NCI-H1694 treated with DMSO at 0.1 percent for 48 hours (cell line): ENCODE measurements around the gene LHB.
A peak's percentile ranks its signal among the peaks of the same experiment; 100 is the strongest.

Source experiments
- DNase-seq: peaks from one replicate; lab custom pipeline; 2025; lab: John Stamatoyannopoulos, UW

Gene LHB

DNA sequence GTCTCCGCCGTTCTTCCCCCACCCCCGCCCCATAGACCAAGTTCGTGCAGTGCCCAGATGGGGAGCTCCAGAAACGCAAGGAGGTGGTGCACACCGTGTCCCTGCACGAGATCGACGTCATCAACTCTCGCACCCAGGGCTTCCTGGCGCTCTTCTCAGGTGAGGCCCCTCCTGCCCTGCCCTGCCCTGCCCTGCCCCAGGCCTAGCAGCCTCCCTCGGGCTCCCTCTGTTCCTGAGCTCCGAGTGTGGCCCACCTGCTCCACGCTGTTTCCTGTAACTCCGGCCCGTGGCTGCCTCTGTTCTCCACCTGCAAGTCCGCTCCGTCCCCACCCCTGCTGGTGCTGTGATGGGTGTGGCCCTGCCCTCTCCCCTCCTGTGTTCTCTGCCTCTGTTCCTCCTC lies 6.4 kb downstream of the LHB start:
- DNase-seq, result no peak

DNA sequence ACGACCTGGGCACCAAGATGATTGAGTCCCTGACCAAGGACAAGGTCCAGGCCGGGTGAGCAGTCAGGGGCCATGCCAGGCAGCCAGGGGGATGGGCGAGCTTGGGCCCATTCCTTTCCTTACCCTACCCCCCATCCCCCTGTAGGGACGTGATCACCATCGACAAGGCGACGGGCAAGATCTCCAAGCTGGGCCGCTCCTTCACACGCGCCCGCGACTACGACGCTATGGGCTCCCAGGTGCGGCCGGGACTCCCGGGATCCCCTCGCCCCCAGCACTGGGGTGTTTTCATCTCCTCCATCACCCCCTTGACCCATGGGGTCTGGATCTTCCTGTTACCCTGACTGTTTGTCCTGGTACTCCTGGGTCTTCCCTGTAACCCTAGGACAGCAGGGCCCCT lies 7.1 kb downstream of the LHB start:
- DNase-seq, result no peak

- DNase-seq, result no peak
These were observed 10.0 kb downstream of the LHB start for GRCh38 chr19:49006905-49007304.

DNA sequence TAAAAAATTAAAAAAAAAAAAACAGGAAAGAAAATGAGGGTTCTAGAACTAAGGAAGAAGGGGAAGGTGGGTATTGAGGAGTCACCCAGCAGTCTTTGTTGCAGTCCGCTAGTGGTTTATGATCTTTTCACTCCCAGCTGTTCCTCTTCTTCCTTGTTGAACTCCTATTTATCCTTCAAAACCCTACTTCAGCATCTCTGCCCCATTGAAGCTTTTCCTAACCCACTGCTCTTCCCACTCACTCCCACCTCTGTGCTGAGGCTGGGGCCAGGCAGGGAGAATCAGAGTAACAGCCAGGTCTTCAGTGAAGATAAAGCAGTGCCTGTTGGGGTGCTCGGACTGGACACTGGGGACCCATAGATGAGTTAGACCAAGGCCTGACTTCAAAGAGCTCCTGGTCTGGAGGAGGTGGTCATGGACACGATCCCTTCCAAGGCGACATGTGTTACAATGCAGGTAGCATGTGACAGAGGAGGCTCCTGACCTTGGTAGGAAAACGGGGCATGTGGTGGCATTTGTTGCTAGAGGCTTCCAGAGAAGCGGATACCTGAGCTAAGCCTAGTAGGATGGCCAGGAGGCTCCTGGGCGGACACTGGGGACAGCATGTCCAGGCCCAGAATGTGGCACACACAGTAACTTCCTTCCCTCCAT lies 11.8 kb downstream of the LHB start:
- DNase-seq, result no peak

- no peak for DNase-seq
These were observed 12.8 kb downstream of the LHB start for GRCh38 chr19:49004133-49004532.

DNA sequence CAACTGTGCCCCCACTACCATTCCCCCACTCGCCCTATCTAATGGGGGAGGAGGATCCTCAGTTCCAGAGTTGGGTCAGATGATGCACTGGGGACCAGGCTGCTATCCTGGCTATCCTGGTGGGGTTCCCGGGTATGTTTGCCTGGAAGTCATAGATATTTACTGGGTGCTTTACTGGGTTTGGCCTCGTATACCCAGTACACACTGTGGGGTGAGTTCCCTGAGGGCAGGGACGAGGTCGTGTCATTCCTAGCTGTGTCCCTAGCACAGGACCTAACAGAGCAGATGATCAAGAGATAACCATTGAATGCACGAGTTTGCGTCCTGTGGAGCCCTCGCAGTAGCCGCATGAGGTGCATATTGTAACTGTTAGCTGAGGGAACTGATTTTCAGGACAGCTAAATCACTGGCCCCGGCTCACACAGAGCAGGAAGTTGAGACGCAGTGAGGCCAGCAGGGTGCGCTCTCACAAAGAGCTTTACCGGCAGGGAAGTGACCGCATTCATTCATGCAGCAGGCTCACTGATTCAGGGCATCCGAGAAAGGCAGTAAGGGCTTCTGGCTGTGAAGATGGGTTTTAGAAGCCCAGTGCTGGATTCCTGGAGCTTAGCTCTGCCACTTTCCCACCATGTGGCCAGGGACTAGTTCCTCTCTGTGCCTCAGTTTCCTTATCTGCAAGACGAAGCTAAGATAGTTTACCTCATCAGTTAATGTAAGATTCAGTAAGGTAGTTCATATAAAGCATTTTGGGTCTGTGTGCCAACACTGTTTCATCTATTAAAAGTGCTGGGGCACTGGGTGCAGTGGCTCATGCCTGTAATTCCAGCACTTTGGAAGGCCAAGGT lies 17.2 kb downstream of the LHB start:
- peak; percentile 73 for DNase-seq

- peak; percentile 32 for DNase-seq
These were observed 18.9 kb downstream of the LHB start for GRCh38 chr19:48997972-48998371.

- DNase-seq, result no peak
These were observed 22.9 kb downstream of the LHB start for GRCh38 chr19:48994035-48994386.

GRCh38 chr19:48993175-48994034 lies 23.5 kb downstream of the LHB start, which contains the start of the genes GYS1 and RUVBL2:
Gene GYS1, minus strand, starts transcription at chr19:48993309. Its CDS starts 197 bp downstream, at chr19:48993112.
Gene RUVBL2, plus strand, starts transcription at chr19:48993887. Its CDS starts 25 bp downstream, at chr19:48993912.
- peak; percentile 99 for DNase-seq

- DNase-seq, result no peak
These were observed 24.2 kb downstream of the LHB start for GRCh38 chr19:48992581-48993174.

DNA sequence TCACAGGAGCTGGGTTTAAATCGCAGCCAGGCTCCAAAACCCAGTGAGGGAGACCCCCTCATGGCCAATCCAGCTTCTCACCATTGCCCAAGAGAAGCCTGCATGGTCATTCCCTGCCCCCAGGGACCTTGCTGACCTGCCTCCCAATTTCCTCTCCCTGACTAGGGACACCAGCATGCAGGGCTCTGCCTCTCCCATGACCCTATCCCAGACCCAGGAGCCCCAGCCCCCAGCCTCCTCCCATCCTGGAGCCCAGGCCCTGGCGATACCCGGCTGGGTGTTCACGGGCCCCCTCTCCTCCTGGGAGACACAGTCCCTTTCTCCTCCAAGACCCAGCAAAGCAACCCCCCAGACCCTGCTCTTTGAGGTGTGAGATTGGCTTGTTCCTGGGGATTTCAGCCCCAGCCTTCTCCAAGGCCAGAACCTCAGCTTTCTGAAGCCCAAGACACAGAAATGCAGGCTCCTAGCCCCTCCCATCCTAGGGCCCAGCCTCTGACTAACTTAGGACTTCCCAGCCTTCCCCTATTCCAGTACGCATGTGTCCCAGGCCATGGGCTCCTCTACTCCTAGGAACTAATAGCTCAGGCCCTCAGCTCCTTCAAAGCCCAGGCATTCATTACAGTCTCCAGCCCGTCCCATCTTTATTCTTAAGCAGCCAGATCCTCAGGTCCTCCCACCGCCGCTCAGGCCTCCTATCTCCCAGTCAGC lies 24.9 kb downstream of the LHB start:
- no peak for DNase-seq

DNA sequence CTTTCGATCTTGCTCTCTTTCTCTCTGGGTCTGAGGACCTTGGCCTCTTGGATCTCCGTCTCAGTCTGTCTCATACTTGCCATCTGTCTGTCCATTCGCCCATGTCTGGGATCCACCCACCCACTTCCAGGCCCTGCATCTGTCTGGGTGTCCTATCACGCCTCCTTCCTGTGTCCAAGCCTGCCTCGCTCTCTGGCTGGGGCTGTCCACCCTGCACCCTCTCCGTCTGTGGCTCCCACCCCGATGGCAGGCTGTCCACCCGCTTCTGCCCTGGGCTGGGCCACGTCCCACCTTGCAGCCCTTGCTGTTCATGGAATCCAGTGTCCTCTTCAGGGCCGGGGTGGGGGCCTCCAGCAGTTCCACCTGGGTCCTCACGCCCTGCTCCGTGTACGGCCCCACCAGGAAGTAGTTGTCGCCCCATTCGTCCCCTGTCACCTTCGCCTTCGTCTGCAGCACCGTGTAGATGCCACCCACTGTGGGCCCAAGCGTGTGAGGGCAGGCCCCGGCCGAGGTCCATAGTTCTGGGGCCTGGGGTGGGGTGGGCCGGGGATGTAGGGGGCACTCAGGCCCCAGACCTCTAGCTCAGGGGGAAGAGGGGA lies 25.8 kb downstream of the LHB start:
- DNase-seq, result no peak

GRCh38 chr19:48990400-48990799 lies 26.5 kb downstream of the LHB start:
- no peak for DNase-seq

- DNase-seq, result no peak
These were observed 27.1 kb downstream of the LHB start for GRCh38 chr19:48989701-48990291.

DNA sequence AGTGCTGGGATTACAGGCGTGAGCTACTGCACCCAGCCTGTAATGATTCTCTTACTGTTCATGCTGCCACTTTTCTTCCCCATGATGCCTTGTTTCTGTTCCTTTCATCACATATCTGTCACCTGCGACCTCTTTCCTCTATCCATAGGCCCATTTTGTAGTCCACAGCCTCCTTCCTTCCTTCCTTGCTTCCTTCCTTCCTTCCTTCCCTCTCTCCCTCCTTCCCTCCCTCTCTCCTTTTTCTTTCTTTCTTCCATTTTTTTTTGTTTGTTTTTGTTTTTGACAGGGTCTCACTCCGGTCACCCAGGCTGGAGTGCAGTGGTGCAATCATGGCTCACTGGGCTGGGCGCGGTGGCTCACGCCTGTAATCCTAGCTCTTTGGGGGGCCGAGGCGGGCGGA lies 28.0 kb downstream of the LHB start:
- DNase-seq, result no peak

DNA sequence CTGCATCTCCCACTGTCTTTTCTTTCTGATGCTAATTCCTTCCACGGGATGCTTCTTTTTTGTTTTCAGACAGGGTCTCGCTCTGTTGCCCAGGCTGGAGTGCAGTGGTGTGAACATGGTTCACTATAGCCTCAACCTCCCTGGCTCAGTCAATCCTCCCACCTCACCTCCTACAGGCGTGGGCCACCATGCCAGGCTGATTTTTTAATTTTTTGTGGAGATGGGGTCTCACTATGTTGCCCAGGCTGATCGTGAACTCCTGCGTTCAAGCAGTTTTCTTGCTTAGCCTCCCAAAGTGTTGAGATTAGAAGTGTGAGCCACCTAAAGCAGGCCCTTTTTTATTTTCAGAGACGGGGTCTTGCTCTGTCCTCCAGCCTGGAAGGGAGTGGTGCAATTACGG lies 28.6 kb downstream of the LHB start:
- DNase-seq, result no peak

- no peak for DNase-seq
These were observed 29.6 kb downstream of the LHB start for GRCh38 chr19:48987323-48987722.

DNA sequence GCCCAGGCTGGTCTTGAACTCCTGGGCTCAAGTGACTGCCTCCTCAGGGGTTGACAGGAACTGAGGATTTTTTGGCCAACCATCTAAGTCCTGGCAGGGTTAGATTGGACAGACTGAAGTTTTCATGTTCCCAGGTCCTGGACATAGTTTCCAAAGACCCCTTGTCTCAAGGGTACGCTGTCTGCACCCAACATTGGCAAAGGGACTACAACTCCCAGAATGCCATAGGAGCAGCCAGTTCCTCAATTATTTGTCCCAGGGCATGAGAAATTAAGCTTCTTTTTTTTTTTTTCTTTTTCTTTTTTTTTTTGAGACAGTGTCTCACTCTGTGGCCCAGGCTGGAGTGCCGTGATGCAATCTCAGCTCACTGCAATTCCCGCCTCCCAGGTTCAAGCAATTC lies 30.7 kb downstream of the LHB start:
- no peak for DNase-seq

GRCh38 chr19:48985711-48986110 lies 31.2 kb downstream of the LHB start:
- DNase-seq, result no peak

- no peak for DNase-seq
These were observed 34.6 kb downstream of the LHB start for GRCh38 chr19:48982280-48982679.

- DNase-seq, result no peak
These were observed 39.8 kb downstream of the LHB start for GRCh38 chr19:48977061-48977460.
